Ovary (tissue), 3 donors: ENCODE results near the gene NGRN.

ENCODE experiments used
- EP300 ChIP-seq: sonication (generic); formaldehyde crosslinking; IDR thresholded peaks from one replicate; pipeline ENCODE4 v1.6.1; 2017; ENCODE audit warnings: antibody characterized with exemption
- POLR2A ChIP-seq: fragments of 450-650 bp; IDR thresholded peaks from one replicate; pipeline ENCODE4 v1.6.1; 2017; ENCODE audit warnings: antibody characterized with exemption, mild to moderate bottlenecking, moderate library complexity
- TF ChIP-seq, protein P1 (sequence below), 3 donors: fragments of 450-650 bp in 2 of 3; fragments of 200-600 bp in 1 of 3; IDR thresholded peaks; one replicate each; pipeline versions ENCODE4 v1.5.1 to v1.8.0; 2016 to 2022; ENCODE audit warnings: antibody characterized with exemption in 3 of 3, mild to moderate bottlenecking in 1 of 3
- donor health status: DM: no; HTN: no; CAD: no.

DNA sequence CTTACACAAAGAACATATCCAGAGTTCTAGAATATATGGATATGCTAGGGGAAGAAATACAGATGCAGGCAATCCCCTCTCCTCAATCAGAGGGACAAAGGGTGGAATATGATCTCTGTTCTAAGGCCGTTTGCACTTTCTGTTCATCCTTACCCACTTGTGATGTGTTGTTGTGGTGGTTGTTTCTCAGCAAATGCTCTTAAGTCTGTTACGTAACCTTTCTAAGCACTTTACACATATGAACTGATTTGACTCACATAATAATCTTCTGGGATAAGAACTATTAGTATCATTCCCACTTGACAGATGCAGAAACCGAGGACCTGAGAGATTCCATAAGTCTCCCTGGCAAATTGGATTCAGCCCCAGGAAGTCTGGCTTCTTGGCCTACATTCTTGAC is 40.5 kb downstream of the NGRN start:
- TF ChIP-seq POLR2A (no peak), EP300 (no peak)
- TF ChIP-seq, protein P1, sequence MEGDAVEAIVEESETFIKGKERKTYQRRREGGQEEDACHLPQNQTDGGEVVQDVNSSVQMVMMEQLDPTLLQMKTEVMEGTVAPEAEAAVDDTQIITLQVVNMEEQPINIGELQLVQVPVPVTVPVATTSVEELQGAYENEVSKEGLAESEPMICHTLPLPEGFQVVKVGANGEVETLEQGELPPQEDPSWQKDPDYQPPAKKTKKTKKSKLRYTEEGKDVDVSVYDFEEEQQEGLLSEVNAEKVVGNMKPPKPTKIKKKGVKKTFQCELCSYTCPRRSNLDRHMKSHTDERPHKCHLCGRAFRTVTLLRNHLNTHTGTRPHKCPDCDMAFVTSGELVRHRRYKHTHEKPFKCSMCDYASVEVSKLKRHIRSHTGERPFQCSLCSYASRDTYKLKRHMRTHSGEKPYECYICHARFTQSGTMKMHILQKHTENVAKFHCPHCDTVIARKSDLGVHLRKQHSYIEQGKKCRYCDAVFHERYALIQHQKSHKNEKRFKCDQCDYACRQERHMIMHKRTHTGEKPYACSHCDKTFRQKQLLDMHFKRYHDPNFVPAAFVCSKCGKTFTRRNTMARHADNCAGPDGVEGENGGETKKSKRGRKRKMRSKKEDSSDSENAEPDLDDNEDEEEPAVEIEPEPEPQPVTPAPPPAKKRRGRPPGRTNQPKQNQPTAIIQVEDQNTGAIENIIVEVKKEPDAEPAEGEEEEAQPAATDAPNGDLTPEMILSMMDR (IDR thresholded peaks at IDR 0.05): no peak
